Left ventricle myocardium inferior (tissue), 1 donor: ENCODE data around the gene RABL3. TPM values are rescaled to one million over a fixed set of nuclear protein-coding genes. Genes with fewer than 3 reads are reported as not detected.

ENCODE experiments used
- DNase-seq: peaks from one replicate; pipeline ENCODE4 v3.0.0-alpha.2; 2020
- H3K27ac ChIP-seq: fragments of 200-600 bp; replicated peaks from 2 replicates; pipeline ENCODE4 v1.8.0; 2021
- H3K27me3 ChIP-seq: fragments of 200-600 bp; 2 replicates; pipeline ENCODE4 v1.8.0; 2021; ENCODE audit warnings: low read depth
- H3K36me3 ChIP-seq: fragments of 200-600 bp; 2 replicates; pipeline ENCODE4 v1.8.0; 2021
- H3K4me1 ChIP-seq: fragments of 200-600 bp; 2 replicates; pipeline ENCODE4 v1.8.0; 2021
- H3K4me3 ChIP-seq: fragments of 200-600 bp; 2 replicates; pipeline ENCODE4 v1.8.0; 2021; ENCODE audit warnings: mild to moderate bottlenecking, moderate library complexity
- H3K9me3 ChIP-seq: fragments of 200-600 bp; replicated peaks from 2 replicates; pipeline ENCODE4 v1.8.0; 2021
- intact Hi-C: fragments of 100-400 bp; cut with micrococcal nuclease; formaldehyde crosslinking; loops from one replicate; pipeline ENCODE4 v1.11.0; 2022
- total RNA-seq: library from RNA; stranded (reverse); fragmentation: NEBNext Ultra II Directional; extraction: Animal tissue kit (Norgen Biotek cat#: 25700); gene quantifications from one replicate; pipeline ENCODE4 v1.2.1, GENCODE V29; 2021
- TF ChIP-seq, protein P1 (sequence below): fragments of 200-600 bp; IDR thresholded peaks from 2 replicates; pipeline ENCODE4 v1.8.0; 2021; ENCODE audit warnings: antibody characterized with exemption, mild to moderate bottlenecking, borderline replicate concordance
- donor health status: DM: no; HTN: yes; CAD: no; lungs with severe emphysema.

Gene RABL3
- total RNA-seq, 1 donor from 2014 or later = 19.7 TPM

DNA sequence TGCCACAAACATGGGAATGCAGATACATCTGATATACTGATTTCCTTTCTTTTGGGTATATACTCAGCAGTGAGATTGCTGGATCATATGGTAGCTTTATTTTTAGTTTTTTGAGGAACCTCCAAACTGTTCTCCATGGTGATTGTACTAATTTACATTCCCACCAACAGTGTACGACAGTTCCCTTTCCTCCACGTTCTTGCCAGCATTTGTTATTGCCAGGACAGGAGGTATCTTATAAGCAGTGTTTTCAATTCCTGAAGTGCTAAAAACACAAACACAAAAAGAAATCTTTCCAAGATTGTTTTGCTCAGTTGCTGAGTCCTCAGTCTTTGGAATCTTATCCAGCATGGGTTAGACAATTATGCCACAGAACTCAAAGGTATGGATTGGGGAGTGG, 13.7 kb upstream of the RABL3 start:
- Histone ChIP-seq H3K36me3 (peaks cover 19% of the 10 kb centered on the region), H3K4me1 (peaks cover 10% of the 10 kb centered on the region), H3K27ac (no peak overlapping the region), H3K9me3 (no peaks in the 10 kb centered on the region), H3K27me3 (no peaks in the 10 kb centered on the region), H3K4me3 (no peak overlapping the region)
- no peak for DNase-seq
- TF ChIP-seq, protein P1, sequence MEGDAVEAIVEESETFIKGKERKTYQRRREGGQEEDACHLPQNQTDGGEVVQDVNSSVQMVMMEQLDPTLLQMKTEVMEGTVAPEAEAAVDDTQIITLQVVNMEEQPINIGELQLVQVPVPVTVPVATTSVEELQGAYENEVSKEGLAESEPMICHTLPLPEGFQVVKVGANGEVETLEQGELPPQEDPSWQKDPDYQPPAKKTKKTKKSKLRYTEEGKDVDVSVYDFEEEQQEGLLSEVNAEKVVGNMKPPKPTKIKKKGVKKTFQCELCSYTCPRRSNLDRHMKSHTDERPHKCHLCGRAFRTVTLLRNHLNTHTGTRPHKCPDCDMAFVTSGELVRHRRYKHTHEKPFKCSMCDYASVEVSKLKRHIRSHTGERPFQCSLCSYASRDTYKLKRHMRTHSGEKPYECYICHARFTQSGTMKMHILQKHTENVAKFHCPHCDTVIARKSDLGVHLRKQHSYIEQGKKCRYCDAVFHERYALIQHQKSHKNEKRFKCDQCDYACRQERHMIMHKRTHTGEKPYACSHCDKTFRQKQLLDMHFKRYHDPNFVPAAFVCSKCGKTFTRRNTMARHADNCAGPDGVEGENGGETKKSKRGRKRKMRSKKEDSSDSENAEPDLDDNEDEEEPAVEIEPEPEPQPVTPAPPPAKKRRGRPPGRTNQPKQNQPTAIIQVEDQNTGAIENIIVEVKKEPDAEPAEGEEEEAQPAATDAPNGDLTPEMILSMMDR = no peak
- intact Hi-C loops = no loop called here

DNA sequence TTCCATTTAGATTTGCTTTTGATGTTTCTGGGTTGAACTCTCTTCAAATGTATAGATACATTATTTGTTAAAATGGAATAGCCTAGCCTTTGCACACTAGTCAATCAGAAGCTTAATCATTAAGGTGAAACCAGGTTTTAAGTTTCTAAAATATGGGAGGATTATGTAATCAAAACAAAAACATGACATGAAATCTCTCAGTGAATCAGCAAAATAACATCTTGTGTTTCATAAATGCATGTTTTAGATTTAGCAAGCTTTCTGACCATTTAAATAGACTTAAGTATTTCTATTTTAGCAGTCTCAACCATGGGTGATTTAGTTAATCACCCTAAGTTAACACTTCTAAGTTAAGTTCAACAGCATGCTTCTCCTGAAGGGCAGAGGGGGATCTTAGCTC, 11.5 kb upstream of the RABL3 start:
- Histone ChIP-seq H3K4me3 (no peak overlapping the region), H3K27me3 (no peaks in the 10 kb centered on the region), H3K27ac (no peak overlapping the region), H3K36me3 (peaks cover 26% of the 10 kb centered on the region), H3K9me3 (no peaks in the 10 kb centered on the region), H3K4me1 (peaks cover 11% of the 10 kb centered on the region)
- DNase-seq = no peak
- intact Hi-C loops = no loop called here
- TF ChIP-seq, protein P1 = no peak

DNA sequence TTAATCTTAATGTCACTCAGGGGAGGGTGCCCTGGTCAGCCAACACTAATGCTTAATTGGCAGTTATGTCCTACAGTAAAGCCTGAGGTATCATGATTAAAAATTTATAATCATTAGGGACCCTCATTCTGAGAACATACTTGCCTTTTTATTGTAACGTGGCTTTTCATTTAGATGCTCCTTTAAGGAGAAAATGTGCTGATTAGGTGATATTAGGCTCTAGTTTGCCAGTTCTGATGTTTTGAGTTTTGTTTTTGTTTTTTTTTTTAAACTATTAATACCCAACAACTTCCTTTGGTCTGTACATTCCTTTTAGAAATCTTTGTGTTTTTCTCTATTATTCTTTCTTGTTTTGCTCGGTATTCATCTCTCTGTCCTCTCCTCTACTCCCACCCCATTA, 10.5 kb upstream of the RABL3 start:
- Histone ChIP-seq H3K9me3 (no peaks in the 10 kb centered on the region), H3K27me3 (no peaks in the 10 kb centered on the region), H3K4me1 (peaks cover 11% of the 10 kb centered on the region), H3K27ac (no peak overlapping the region), H3K4me3 (no peak overlapping the region), H3K36me3 (peaks cover 26% of the 10 kb centered on the region)
- intact Hi-C loops = no loop called here
- no peak for DNase-seq
- TF ChIP-seq, protein P1 = no peak

DNA sequence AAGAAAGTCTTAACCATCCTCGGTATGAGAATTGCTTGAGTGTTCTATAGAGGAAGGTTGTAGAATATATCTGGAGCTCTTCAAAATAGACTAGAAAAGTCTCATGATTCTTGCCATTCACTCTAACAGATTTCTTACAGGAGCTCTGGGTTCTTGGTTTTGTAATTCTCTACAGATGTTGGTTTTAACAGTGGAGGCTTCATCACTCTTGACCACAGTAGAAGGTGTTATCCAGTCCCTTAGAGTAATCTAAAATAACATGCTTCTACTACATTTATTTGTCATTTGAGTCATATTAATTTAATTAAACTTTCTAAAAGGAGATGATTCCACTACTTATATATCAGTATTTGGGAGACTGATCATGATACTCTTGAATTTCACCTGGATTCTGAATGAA, 9.9 kb upstream of the RABL3 start:
- no peak overlapping the region for H3K4me3 ChIP-seq
- intact Hi-C loops = no loop called here
- peaks cover 11% of the 10 kb centered on the region for H3K4me1 ChIP-seq
- H3K9me3 ChIP-seq = peaks cover 4% of the 10 kb centered on the region
- TF ChIP-seq, protein P1 = no peak
- DNase-seq = no peak
- H3K27ac ChIP-seq = no peak overlapping the region
- H3K36me3 ChIP-seq = peaks cover 26% of the 10 kb centered on the region
- H3K27me3 ChIP-seq = no peaks in the 10 kb centered on the region

DNA sequence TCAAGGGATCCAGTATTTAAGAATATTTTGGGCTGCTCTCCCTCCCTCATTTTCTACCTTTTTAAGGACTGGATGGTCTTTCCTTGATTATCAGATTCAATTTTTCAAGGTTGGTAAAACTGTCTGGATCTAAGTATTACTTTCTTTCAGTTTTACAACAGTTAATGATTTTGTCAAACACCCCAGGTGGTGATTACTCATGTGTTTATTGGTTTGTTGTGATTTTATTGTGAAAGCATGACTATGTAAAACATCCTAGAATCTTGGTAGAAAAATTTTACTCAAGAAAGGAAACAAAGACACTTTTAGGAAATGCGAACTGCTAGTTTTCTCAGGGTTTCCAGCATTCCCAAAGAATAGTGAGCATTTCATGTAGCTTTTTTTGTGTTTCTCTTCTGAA, 7.5 kb upstream of the RABL3 start:
- intact Hi-C loops = no loop called here
- H3K4me1 ChIP-seq = peaks cover 21% of the 10 kb centered on the region
- TF ChIP-seq, protein P1 = no peak
- peaks cover 26% of the 10 kb centered on the region for H3K36me3 ChIP-seq
- H3K4me3 ChIP-seq = no peak overlapping the region
- no peak overlapping the region for H3K27ac ChIP-seq
- no peaks in the 10 kb centered on the region for H3K27me3 ChIP-seq
- H3K9me3 ChIP-seq = peaks cover 4% of the 10 kb centered on the region
- no peak for DNase-seq

DNA sequence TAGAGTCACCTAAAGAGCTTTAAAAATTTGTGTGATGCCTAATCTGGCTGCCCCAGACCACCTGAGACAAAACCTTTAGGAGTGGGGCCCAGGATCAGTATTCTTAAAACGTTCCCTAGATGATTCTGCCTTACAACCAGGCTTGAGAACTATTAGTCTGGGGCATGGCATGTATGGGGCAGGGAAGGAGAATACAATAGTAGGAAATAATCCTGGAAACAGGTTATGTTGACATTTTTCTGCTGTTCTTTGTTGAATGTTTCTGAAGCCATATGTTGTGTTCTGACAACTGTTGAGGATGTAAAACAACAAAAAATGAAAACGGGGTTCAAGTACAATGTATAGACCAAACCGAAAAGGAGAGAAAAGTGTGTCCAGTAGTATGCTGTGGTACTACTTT, 3.1 kb upstream of the RABL3 start:
- TF ChIP-seq, protein P1 = no peak
- peaks cover 36% of the 10 kb centered on the region for H3K4me1 ChIP-seq

More for the DNA sequence above, 3.1 kb upstream of the RABL3 start:
- Histone ChIP-seq H3K27me3 (no peaks in the 10 kb centered on the region), H3K27ac (no peak overlapping the region), H3K9me3 (peaks cover 4% of the 10 kb centered on the region), H3K4me3 (no peak overlapping the region), H3K36me3 (peaks cover under 1% of the 10 kb centered on the region)
- intact Hi-C loops = no loop called here
- DNase-seq = no peak
